Parathyroid adenoma (tissue), 2 donors: ENCODE data around the gene GTF3C5.

Experiments used
- H2AFZ ChIP-seq: fragments of 300-600 bp; sonication (generic); one replicate; pipeline ENCODE4 v1.7.0; 2017; ENCODE audit warnings: antibody characterized with exemption, mild to moderate bottlenecking
- H3K27ac ChIP-seq: fragments of 300-600 bp; sonication (generic); one replicate; pipeline ENCODE4 v1.7.0; 2017
- H3K27me3 ChIP-seq: fragments of 300-600 bp; sonication (generic); one replicate; pipeline ENCODE4 v1.7.0; 2017; ENCODE audit warnings: low read length; ENCODE audit not compliant: control insufficient read depth, insufficient read depth
- H3K36me3 ChIP-seq: fragments of 300-600 bp; sonication (generic); one replicate; pipeline ENCODE4 v1.7.0; 2017; ENCODE audit warnings: low read length; ENCODE audit not compliant: control insufficient read depth, insufficient read depth
- H3K4me1 ChIP-seq: fragments of 300-600 bp; sonication (generic); one replicate; pipeline ENCODE4 v1.7.0; 2017; ENCODE audit warnings: control low read depth
- H3K4me2 ChIP-seq: fragments of 300-600 bp; sonication (generic); one replicate; pipeline ENCODE4 v1.7.0; 2017; ENCODE audit warnings: low read length
- H3K4me3 ChIP-seq: fragments of 300-600 bp; sonication (generic); one replicate; pipeline ENCODE4 v1.7.0; 2017; ENCODE audit warnings: low read depth, low read length
- H3K79me2 ChIP-seq: fragments of 300-600 bp; sonication (generic); one replicate; pipeline ENCODE4 v1.7.0; 2017; ENCODE audit warnings: control low read depth
- H3K9ac ChIP-seq: fragments of 300-600 bp; sonication (generic); one replicate; pipeline ENCODE4 v1.7.0; 2017; ENCODE audit warnings: mild to moderate bottlenecking
- H3K9me3 ChIP-seq: fragments of 300-600 bp; sonication (generic); one replicate; pipeline ENCODE4 v1.7.0; 2017; ENCODE audit warnings: low read length; ENCODE audit not compliant: control insufficient read depth
- TF ChIP-seq, protein P1 (sequence below): fragments of 300-600 bp; sonication (generic); IDR thresholded peaks from one replicate; pipeline ENCODE4 v1.7.0; 2017; ENCODE audit warnings: antibody characterized with exemption, mild to moderate bottlenecking
- donor health status: primary hyperparathyroidism.

GTF3C5 gene

DNA sequence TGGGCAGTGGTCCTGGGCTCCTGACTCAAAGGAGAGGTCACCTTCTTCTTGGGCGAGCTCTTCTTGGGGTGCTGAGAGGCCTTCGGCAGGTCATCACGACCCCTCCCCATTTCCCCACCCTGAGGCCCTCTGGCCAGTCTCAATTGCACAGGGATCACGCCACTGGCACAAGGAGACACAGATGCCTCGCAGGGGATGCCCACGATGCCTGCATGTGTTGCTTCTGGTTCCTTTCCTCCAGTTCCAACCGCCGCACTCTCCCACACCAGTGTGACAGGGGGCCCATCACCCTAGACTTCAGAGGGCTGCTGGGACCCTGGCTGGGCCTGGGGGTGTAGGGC lies 32.3 kb downstream of the GTF3C5 start:
- no peak overlapping the region for H2AFZ ChIP-seq
- H3K4me1 ChIP-seq, result no peaks in the 10 kb centered on the region
- no peaks in the 10 kb centered on the region for H3K9me3 ChIP-seq
- no peak overlapping the region for H3K4me3 ChIP-seq
- H3K79me2 ChIP-seq, result no peaks in the 10 kb centered on the region
- H3K4me2 ChIP-seq, result no peak overlapping the region
- H3K9ac ChIP-seq, result no peak overlapping the region
- no peaks in the 10 kb centered on the region for H3K36me3 ChIP-seq
- H3K27me3 ChIP-seq, result no peaks in the 10 kb centered on the region
- TF ChIP-seq, protein P1, sequence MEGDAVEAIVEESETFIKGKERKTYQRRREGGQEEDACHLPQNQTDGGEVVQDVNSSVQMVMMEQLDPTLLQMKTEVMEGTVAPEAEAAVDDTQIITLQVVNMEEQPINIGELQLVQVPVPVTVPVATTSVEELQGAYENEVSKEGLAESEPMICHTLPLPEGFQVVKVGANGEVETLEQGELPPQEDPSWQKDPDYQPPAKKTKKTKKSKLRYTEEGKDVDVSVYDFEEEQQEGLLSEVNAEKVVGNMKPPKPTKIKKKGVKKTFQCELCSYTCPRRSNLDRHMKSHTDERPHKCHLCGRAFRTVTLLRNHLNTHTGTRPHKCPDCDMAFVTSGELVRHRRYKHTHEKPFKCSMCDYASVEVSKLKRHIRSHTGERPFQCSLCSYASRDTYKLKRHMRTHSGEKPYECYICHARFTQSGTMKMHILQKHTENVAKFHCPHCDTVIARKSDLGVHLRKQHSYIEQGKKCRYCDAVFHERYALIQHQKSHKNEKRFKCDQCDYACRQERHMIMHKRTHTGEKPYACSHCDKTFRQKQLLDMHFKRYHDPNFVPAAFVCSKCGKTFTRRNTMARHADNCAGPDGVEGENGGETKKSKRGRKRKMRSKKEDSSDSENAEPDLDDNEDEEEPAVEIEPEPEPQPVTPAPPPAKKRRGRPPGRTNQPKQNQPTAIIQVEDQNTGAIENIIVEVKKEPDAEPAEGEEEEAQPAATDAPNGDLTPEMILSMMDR, result no peak
- no peak overlapping the region for H3K27ac ChIP-seq

DNA sequence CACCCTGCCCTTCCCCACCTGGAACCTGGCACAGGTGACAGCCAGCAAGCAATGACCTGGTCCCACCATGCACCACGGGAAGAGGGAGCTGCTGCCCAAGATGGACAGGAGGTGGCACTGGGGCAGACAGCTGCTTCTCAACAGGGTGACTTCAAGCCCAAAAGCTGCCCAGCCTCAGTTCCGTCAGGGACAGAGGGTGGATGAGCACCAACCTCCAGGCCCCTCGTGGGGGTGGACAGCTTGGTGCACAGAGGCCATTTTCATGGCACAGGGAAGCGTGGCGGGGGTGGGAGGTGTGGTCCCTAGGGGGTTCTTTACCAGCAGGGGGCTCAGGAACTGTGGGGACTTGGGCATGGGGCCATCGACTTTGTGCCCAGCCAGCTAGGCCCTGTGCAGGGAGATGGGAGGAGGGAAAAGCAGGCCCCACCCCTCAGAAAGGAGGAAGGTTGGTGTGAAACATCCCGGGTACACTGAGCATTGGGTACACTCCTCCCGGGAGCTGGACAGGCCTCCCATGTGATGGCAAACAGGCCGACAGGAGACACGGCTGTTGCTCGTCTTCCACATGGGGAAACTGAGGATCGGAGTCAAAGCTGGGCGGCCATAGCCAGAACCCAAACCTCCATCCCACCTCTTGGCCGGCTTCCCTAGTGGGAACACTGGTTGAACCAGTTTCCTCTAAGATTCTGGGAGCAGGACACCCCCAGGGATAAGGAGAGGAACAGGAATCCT lies 32.9 kb downstream of the GTF3C5 start:
- Histone ChIP-seq H3K36me3 (no peaks in the 10 kb centered on the region), H2AFZ (no peak overlapping the region), H3K9me3 (no peaks in the 10 kb centered on the region), H3K4me1 (no peaks in the 10 kb centered on the region), H3K9ac (no peak overlapping the region), H3K4me2 (no peak overlapping the region), H3K4me3 (no peak overlapping the region), H3K79me2 (no peaks in the 10 kb centered on the region), H3K27me3 (no peaks in the 10 kb centered on the region), H3K27ac (no peak overlapping the region)
- TF ChIP-seq, protein P1, result no peak

DNA sequence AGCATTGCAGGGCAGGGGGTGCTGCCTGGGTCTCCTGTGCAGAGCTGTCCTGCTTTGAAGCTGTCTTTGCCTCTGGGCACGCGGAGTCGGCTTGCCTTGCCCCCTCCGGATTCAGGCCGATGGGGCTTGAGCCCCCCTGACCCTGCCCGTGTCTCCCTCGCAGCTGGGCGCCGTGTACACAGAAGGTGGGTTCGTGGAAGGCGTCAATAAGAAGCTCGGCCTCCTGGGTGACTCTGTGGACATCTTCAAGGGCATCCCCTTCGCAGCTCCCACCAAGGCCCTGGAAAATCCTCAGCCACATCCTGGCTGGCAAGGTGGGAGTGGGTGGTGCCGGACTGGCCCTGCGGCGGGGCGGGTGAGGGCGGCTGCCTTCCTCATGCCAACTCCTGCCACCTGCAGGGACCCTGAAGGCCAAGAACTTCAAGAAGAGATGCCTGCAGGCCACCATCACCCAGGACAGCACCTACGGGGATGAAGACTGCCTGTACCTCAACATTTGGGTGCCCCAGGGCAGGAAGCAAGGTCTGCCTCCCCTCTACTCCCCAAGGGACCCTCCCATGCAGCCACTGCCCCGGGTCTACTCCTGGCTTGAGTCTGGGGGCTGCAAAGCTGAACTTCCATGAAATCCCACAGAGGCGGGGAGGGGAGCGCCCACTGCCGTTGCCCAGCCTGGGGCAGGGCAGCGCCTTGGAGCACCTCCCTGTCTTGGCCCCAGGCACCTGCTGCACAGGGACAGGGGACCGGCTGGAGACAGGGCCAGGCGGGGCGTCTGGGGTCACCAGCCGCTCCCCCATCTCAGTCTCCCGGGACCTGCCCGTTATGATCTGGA lies 33.7 kb downstream of the GTF3C5 start:
- TF ChIP-seq, protein P1, result no peak
- H3K4me3 ChIP-seq, result no peak overlapping the region
- no peaks in the 10 kb centered on the region for H3K4me1 ChIP-seq

DNA sequence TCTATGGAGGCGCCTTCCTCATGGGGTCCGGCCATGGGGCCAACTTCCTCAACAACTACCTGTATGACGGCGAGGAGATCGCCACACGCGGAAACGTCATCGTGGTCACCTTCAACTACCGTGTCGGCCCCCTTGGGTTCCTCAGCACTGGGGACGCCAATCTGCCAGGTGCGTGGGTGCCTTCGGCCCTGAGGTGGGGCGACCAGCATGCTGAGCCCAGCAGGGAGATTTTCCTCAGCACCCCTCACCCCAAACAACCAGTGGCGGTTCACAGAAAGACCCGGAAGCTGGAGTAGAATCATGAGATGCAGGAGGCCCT lies 34.2 kb downstream of the GTF3C5 start:
- no peak overlapping the region for H2AFZ ChIP-seq
- H3K9me3 ChIP-seq, result no peaks in the 10 kb centered on the region
- H3K36me3 ChIP-seq, result no peaks in the 10 kb centered on the region
- H3K4me3 ChIP-seq, result no peak overlapping the region
- no peak overlapping the region for H3K27ac ChIP-seq
- H3K27me3 ChIP-seq, result no peaks in the 10 kb centered on the region
- no peaks in the 10 kb centered on the region for H3K4me1 ChIP-seq
- TF ChIP-seq, protein P1, result no peak
- no peak overlapping the region for H3K9ac ChIP-seq
- no peak overlapping the region for H3K4me2 ChIP-seq
- H3K79me2 ChIP-seq, result no peaks in the 10 kb centered on the region

More for the DNA sequence above, 33.7 kb downstream of the GTF3C5 start:
- H3K9ac ChIP-seq, result no peak overlapping the region
- no peak overlapping the region for H2AFZ ChIP-seq
- H3K27me3 ChIP-seq, result no peaks in the 10 kb centered on the region
- H3K36me3 ChIP-seq, result no peaks in the 10 kb centered on the region
- no peaks in the 10 kb centered on the region for H3K9me3 ChIP-seq
- H3K79me2 ChIP-seq, result no peaks in the 10 kb centered on the region
- H3K27ac ChIP-seq, result no peak overlapping the region
- no peak overlapping the region for H3K4me2 ChIP-seq
